HG03469 (cell line): Measurements from ENCODE around the gene VPS33B.

Source experiments
- ATAC-seq: cut with Tn5 transposase; IDR thresholded peaks from one replicate; pipeline ENCODE4 v1.9.1; 2021; ENCODE audit warnings: mild to moderate bottlenecking, moderate library complexity, moderate number of reproducible peaks; ENCODE audit not compliant: unreplicated experiment

VPS33B gene

GRCh38 chr15:90986790-90987507, 35.4 kb downstream of the VPS33B start:
- peak; percentile 33 for ATAC-seq

GRCh38 chr15:90982135-90982534, 40.3 kb downstream of the VPS33B start:
- peak; percentile 14 for ATAC-seq

- ATAC-seq = peak; percentile 72
Measured at GRCh38 chr15:90981681-90982080, 40.7 kb downstream of the VPS33B start.

GRCh38 chr15:90979582-90979981, 42.8 kb downstream of the VPS33B start:
- no peak for ATAC-seq

GRCh38 chr15:90974216-90974615, 48.2 kb downstream of the VPS33B start:
- ATAC-seq = no peak

- ATAC-seq = no peak
Measured at GRCh38 chr15:90972133-90972532, 50.3 kb downstream of the VPS33B start.

- ATAC-seq = no peak
Measured at GRCh38 chr15:90970274-90970673, 52.1 kb downstream of the VPS33B start.

- no peak for ATAC-seq
Measured at GRCh38 chr15:90968434-90968833, 54.0 kb downstream of the VPS33B start.

- ATAC-seq = no peak
Measured at GRCh38 chr15:90967206-90967605, 55.2 kb downstream of the VPS33B start.

GRCh38 chr15:90966262-90966661, 56.1 kb downstream of the VPS33B start:
- no peak for ATAC-seq

- no peak for ATAC-seq
Measured at GRCh38 chr15:90962021-90962420, 60.4 kb downstream of the VPS33B start.

- ATAC-seq = no peak
Measured at GRCh38 chr15:90960298-90961091, 61.9 kb downstream of the VPS33B start.

- ATAC-seq = no peak
Measured at GRCh38 chr15:90959894-90960293, 62.5 kb downstream of the VPS33B start.

GRCh38 chr15:90959028-90959595, 63.3 kb downstream of the VPS33B start:
- ATAC-seq = no peak

- no peak for ATAC-seq
Measured at GRCh38 chr15:90957791-90958190, 64.6 kb downstream of the VPS33B start.

- no peak for ATAC-seq
Measured at GRCh38 chr15:90957031-90957790, 65.2 kb downstream of the VPS33B start.

- no peak for ATAC-seq
Measured at GRCh38 chr15:90956274-90957030, 65.9 kb downstream of the VPS33B start.

- ATAC-seq = no peak
Measured at GRCh38 chr15:90955624-90956273, 66.6 kb downstream of the VPS33B start.

GRCh38 chr15:90954712-90955623, 67.4 kb downstream of the VPS33B start, which contains the start of gene RCCD1:
RCCD1 (plus strand) TSS chr15:90954884; CDS start chr15:90956735, 1,851 bp downstream.
- ATAC-seq = peak; percentile 75
